ENCODE measurements around the gene SPATA32.

The SPATA32 gene

DNA sequence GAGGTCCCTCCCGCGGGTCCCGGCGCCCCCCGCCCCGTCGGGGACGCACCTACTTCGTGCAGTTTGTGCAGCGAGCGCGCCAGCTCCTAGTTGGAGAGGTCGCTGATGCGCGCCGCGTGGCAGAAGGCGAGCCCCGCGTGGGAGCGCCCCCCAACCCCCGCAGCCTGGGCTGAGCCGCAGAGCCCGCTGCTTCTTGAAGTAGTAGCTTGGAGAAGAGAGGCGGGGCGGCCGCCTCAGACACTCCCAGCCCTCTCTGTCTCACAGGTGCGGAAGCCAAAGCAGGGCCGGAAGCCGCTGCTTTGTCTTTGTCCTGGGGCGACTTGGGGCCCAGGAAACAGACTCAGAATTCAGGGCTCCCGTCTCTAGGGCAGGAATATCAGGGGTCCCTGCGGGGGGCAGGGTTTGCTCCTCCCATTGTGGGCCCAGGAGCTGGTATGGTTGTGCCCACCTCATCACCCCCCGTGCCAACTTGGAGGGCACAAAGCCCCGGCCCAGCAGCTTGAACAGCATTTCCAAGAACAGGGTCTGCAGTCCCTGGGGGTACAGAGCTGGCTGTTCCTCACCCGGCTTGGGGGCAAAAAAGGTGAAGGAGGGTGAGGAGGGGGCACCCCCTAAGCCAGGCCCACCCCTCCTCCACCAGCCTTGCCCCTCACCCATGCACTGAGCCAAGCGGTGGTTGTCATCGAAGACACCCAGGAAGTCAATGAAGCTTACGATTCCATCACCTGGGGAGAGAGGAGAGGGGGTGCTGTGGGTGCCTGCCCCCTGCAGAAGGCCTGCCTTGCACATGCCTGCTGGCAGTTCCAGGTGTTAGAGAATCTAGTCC is 13.5 kb downstream of the SPATA32 start:
- in situ Hi-C loops (cut with MboI; ENCODE audit: low sequenced_read_pairs, unreplicated experiment), result no loop called here
- DNase-seq (ENCODE audit: low spot score), result peak; percentile 91
- TF ChIP-seq, protein P1, sequence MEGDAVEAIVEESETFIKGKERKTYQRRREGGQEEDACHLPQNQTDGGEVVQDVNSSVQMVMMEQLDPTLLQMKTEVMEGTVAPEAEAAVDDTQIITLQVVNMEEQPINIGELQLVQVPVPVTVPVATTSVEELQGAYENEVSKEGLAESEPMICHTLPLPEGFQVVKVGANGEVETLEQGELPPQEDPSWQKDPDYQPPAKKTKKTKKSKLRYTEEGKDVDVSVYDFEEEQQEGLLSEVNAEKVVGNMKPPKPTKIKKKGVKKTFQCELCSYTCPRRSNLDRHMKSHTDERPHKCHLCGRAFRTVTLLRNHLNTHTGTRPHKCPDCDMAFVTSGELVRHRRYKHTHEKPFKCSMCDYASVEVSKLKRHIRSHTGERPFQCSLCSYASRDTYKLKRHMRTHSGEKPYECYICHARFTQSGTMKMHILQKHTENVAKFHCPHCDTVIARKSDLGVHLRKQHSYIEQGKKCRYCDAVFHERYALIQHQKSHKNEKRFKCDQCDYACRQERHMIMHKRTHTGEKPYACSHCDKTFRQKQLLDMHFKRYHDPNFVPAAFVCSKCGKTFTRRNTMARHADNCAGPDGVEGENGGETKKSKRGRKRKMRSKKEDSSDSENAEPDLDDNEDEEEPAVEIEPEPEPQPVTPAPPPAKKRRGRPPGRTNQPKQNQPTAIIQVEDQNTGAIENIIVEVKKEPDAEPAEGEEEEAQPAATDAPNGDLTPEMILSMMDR (IDR thresholded peaks at IDR 0.05; ENCODE audit: borderline replicate concordance, control extremely low read depth, extremely low read depth, insufficient read depth, missing control alignments), result no peak

DNA sequence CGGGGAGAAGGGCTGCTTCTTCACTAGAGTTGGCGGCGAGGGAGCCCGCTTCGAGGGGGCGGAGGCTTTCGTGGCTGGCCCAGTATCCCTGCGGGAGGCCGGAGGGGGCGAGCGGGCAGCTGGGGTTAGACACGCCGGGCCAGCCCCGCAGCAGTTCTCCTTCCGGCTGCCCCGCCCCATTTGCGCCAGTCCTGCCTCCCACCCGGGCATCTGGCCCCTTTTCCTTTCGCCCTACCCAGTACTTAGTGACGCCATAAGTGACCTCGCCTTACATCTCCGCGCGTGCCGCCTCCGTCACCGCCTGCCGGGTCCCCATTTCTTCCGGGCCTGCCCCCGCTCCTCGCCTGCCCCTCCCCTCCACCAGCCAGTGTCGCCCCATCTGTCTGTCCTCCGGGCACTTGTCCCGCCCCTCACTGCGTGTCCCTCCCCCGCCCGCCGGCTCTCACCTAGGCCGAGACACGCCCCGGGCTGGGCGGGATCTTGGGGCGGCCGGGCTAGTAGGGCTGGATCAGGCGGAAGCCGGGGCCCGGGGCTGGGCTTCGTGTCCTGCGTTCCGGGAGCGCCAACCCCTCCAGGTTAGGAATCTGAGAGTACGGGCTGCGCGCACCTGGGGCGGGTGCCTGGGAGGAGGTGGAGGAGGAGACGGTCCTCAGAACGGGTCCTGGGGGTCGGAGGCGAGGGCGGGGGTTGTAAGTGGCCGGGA is 14.3 kb downstream of the SPATA32 start:
- in situ Hi-C loops (cut with MboI; ENCODE audit: low sequenced_read_pairs, unreplicated experiment), result no loop called here
- DNase-seq (ENCODE audit: low spot score), result peak; percentile 99

DNA sequence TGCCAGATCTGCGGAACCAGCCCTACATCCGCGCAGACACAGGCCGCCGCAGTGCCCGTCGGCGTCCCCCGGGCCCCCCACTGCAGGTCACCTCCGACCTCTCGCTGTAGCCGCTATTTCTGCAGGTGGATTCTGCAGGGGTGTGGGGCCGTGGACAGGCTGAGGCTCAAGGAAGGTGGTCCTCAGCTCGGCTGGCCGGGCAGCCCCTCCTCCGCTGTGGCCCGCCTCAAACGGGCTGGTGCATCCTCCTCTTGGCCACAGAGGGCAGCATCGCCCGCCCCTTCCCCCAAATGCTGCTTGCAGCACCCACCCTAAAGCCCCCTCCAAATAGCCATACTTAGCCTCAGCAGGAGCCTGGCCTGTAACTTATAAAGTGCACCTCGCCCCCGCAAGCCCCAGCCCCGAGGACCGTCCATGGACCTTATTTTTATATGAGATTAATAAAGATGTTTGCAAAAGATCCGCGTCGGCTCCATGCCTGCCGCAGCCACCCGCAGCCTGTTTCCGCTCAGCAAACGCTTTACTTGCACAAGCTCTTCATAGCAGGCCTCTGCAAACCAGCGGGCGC is 14.9 kb downstream of the SPATA32 start:
- in situ Hi-C loops (cut with MboI; ENCODE audit: low sequenced_read_pairs, unreplicated experiment), result no loop called here
- TF ChIP-seq, protein P1 (IDR thresholded peaks at IDR 0.05; ENCODE audit: borderline replicate concordance, control extremely low read depth, extremely low read depth, insufficient read depth, missing control alignments), result no peak
- DNase-seq (ENCODE audit: low spot score), result no peak

More for the DNA sequence above, 14.3 kb downstream of the SPATA32 start:
- TF ChIP-seq, protein P1 (IDR thresholded peaks at IDR 0.05; ENCODE audit: borderline replicate concordance, control extremely low read depth, extremely low read depth, insufficient read depth, missing control alignments), result no peak

DNA sequence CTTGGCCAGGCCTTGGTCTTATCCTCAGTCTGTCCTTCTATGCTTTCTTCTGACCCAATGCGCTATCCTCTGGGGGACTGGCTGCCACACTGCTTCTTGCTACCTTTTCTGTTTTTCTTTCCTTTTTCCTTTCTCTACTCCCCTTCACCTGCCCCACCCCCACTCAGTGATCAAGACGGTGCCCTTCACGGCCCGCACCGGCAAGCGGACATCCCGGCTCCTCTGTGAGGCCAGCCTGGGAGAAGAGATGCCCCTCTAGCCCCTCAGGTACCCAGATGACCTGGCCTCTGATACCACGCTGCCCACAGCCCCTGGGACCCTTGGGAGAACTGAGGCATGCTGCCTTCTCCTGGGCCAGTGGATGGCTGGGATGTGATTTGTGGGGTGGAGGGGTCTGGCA is 15.6 kb downstream of the SPATA32 start:
- TF ChIP-seq, protein P1 (IDR thresholded peaks at IDR 0.05; ENCODE audit: borderline replicate concordance, control extremely low read depth, extremely low read depth, insufficient read depth, missing control alignments), result no peak
- in situ Hi-C loops (cut with MboI; ENCODE audit: low sequenced_read_pairs, unreplicated experiment), result no loop called here
- no peak for DNase-seq (ENCODE audit: low spot score)

DNA sequence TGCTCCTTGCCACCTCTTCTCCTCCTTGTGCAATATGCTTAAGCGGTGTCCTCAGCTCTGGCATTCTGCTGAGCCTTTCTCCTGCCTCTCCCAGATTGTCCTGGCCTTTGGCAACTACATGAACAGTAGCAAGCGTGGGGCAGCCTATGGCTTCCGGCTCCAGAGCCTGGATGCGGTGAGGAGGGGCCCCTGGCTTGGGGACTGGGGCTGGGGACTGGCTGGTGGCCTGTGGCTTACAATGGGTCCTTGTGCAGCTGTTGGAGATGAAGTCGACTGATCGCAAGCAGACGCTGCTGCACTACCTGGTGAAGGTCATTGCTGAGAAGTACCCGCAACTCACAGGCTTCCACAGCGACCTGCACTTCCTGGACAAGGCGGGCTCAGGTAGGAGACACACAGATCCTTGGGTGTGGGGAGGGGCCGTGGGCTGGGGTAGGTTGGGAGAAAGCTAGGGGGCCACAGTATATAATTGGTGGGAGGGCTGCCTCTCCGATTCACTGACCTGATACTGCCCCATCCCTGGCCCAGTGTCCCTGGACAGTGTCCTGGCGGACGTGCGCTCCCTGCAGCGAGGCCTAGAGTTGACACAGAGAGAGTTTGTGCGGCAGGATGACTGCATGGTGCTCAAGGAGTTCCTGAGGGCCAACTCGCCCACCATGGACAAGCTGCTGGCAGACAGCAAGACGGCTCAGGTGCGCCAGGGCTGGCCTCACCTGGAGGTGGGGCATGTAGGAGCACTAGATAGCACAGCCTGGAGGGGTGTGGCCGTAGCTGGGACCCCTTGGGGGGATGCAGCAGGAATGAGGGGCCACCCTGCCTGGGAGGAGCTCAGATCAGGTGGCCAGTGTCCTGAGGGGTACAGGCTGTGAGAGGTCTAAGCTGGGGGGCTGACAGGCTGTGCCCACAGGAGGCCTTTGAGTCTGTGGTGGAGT is 16.9 kb downstream of the SPATA32 start:
- DNase-seq (ENCODE audit: low spot score), result no peak
- TF ChIP-seq, protein P1 (IDR thresholded peaks at IDR 0.05; ENCODE audit: borderline replicate concordance, control extremely low read depth, extremely low read depth, insufficient read depth, missing control alignments), result no peak
- in situ Hi-C loops (cut with MboI; ENCODE audit: low sequenced_read_pairs, unreplicated experiment), result no loop called here

DNA sequence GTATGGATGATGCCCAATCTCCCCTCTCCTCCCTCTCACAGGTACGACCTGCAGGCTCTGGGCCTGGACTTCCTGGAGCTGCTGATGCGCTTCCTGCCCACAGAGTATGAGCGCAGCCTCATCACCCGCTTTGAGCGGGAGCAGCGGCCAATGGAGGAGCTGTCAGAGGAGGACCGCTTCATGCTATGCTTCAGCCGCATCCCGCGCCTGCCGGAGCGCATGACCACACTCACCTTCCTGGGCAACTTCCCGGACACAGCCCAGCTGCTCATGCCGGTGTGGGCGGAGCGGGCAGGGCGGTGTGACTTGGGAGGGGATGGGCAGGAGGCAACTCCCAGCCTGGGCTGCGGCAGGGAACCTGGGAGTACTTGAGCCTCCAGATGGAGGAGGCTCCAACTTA is 18.1 kb downstream of the SPATA32 start:
- TF ChIP-seq, protein P1 (IDR thresholded peaks at IDR 0.05; ENCODE audit: borderline replicate concordance, control extremely low read depth, extremely low read depth, insufficient read depth, missing control alignments), result no peak

More for the DNA sequence above, 18.1 kb downstream of the SPATA32 start:
- DNase-seq (ENCODE audit: low spot score), result no peak
- in situ Hi-C loops (cut with MboI; ENCODE audit: low sequenced_read_pairs, unreplicated experiment), result no loop called here

All from GM13976 (cell line).